T-helper 2 cell treated with Interferon-gamma antibody and Interleukin-4, amounts not matched to agents 100 ng/mL and 5 ng/mL, for 36 hours (primary cell): ENCODE data around the gene STXBP5. TPM values are rescaled to one million over a fixed set of nuclear protein-coding genes. Genes with fewer than 3 reads are reported as not detected.

ENCODE experiments used
- intact Hi-C: fragments of 100-400 bp; cut with micrococcal nuclease; formaldehyde crosslinking; loops from one replicate; pipeline ENCODE4 v1.15.1; 2023
- total RNA-seq: library from RNA; stranded (reverse); gene quantifications from 2 replicates; pipeline ENCODE4 v1.2.3, GENCODE V29; 2022

The STXBP5 gene
- total RNA-seq, 1 donor from 2014 or later = 19.6 TPM

DNA sequence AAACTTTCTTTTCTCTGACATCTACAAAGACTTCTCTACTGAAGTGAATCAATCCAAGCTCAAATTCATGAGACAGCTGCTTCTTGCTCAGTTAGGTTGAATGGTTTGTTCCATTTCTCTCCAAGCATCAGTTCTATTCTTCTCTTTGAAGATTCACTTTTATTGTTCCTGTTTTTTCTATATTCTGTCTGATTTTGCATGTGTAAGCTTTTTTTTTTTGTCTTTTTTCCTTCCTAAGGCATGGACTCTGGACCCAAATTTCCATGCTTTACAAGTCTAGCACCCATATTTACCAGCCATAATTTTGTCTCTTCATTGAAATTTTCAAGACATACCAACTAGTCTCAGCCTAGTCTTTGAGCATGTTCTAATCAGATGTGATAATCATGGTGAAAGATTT is 25.9 kb upstream of the STXBP5 start:
- intact Hi-C loops = no loop called here

- intact Hi-C loops = no loop called here
Observed at GRCh38 chr6:147179809-147180208, 24.4 kb upstream of the STXBP5 start.

DNA sequence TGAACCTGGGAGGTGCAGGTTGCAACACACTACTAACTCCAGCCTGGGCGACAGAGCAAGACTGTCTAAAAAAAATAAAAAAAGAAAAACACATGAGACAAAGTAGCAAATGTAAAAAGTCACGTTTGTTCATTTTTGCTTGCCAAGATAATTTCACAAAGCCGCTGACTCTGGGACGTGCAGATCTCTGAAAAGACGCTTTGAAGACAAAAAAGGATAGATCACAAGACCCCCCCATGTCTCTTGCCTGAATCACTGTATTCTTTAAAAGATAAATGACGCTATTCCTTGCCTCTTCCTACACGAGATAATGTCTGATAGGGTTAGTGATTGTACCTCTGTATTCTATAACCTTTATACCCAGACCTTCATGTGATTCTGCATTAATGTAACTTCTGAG is 23.3 kb upstream of the STXBP5 start:
- intact Hi-C loops = no loop called here

DNA sequence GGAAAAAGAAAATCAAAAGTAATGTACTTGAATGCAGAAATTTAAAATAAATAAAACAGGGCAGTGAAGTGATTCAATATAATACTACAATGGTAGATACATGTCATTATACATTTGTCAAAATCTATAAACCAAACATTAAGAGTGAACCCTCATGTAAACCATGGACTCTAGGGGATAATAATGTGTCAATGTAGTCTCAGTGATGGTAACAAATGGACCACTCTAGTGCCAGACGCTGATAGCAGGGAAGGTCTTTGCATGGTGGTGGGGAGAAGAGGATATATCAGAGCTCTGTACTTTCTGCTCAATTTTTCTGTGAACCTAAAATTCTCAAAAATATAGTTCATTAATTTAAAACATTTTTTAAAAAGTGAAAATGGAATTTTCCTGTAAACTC is 19.8 kb upstream of the STXBP5 start:
- intact Hi-C loops = no loop called here

- intact Hi-C loops = no loop called here
Observed at GRCh38 chr6:147185216-147185615, 19.0 kb upstream of the STXBP5 start.

- intact Hi-C loops = no loop called here
Observed at GRCh38 chr6:147190556-147190955, 13.7 kb upstream of the STXBP5 start.

- intact Hi-C loops = no loop called here
Observed at GRCh38 chr6:147192278-147192911, 11.8 kb upstream of the STXBP5 start.

GRCh38 chr6:147194652-147195411 is 9.4 kb upstream of the STXBP5 start:
- intact Hi-C loops = no loop called here

GRCh38 chr6:147195510-147195909 is 8.7 kb upstream of the STXBP5 start:
- intact Hi-C loops = no loop called here

DNA sequence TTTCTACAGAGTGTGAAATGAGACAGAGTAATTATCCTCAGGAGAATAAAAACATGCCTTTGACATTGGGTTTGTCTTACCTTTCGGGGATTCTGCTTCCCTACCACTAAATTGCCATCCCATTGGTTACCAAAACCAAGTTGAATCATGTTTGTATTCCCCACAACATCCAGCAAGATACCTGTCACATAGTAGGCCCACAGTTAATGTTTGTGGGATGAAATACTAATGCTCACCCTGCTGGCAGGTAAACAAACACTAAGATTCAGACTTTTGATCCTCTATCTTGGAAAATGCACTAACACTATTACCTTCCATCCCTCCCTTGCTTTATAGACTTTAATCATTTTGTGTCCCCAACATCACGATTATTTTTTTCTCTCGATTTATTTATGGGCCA is 8.2 kb upstream of the STXBP5 start:
- intact Hi-C loops = no loop called here

GRCh38 chr6:147200711-147201110 is 3.5 kb upstream of the STXBP5 start:
- intact Hi-C loops = loop anchor here (5.0 to 10.0 kb wide), 3 partner anchors 307 to 416 kb away; partner anchors contain the start of gene SAMD5

DNA sequence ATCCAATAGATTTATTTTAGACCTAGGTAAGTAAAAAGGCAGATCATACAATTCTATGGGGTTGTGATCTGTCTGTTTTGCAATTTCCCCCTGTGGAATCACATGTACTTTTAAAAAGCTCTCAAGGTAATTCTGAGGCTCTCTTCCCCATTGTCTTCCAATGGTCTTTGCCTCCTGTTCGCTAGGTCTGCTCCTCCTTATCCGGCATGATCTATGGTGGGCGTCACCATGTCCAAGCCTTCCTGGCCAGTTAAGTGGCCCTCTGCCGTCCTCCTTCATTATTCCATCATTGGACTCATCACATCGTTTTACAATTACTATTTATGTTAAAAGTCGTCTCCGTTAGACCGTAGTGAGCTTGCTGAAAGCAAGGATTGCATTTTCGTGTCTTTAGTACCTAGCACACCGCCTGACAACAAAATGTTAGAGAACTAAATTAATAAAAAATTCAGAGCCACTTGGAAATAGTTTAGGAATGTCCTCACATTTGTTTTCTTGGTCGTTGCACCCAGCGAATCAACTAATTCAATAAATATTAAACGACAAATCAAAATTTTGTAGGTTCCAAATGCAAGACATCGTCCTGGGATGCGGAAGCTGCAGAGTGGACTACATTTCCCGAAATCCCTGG is 2.2 kb upstream of the STXBP5 start:
- intact Hi-C loops = loop anchor here (1.0 to 10.0 kb wide), 6 partner anchors 120 to 1467 kb away; partner anchors contain the start of genes EPM2A, FBXO30 and SAMD5

GRCh38 chr6:147202516-147203310 is 1.5 kb upstream of the STXBP5 start:
- intact Hi-C loops = loop anchor here (1.0 to 10.0 kb wide), 6 partner anchors 120 to 1468 kb away; partner anchors contain the start of genes EPM2A, FBXO30 and SAMD5

- intact Hi-C loops = loop anchor here (2.0 to 10.0 kb wide), 5 partner anchors 304 to 1469 kb away; partner anchors contain the start of genes EPM2A, FBXO30 and SAMD5
Observed at GRCh38 chr6:147203311-147204059, 732 bp upstream of the STXBP5 start.

- intact Hi-C loops = loop anchor here (5.0 to 10.0 kb wide), 3 partner anchors 302 to 420 kb away; partner anchors contain the start of gene SAMD5
Observed at GRCh38 chr6:147204843-147205311, 660 bp downstream of the STXBP5 start.

DNA sequence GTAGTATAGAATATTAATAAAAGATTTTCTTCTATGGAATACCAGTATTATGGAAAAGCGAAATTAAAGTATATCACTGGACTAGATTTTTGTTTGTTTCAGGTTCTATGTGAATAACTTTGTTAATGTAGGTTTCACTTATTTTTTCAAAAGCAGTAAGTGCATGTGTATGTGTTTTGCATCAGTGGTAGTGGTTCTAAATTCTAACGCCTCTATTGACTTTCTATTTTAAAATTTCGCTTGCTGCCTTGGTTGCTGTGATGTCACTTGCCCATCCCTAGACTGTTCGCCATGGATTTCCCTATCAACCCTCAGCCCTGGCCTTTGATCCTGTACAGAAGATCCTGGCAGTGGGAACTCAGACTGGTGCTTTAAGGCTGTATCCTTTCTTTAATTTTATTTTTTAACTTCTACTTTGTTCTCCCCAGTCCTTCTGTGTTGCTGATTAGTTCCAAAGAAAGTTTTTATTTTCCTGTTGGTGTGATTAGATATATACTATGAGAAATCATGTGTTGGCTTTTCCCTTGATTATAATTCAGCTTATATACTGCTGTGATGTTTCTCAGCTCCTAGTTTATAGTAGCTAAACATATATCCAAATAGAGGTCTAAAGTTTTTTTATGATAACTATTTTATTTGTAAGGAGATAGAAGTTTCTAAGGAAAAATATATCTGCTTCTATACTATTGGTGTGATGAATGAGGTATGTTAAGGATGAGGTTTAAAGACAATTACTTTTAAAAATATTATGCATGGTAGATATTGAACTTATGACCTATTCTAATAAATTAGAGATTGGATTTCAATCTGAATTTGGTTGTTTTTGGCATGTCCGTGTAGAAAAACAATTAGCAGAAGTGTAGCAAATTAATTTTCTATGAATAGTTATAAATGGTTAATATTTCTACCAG is 1.7 kb downstream of the STXBP5 start:
- intact Hi-C loops = loop anchor here (10.0 kb wide), 1 partner anchor 421 kb away; no protein-coding TSS in a partner anchor

DNA sequence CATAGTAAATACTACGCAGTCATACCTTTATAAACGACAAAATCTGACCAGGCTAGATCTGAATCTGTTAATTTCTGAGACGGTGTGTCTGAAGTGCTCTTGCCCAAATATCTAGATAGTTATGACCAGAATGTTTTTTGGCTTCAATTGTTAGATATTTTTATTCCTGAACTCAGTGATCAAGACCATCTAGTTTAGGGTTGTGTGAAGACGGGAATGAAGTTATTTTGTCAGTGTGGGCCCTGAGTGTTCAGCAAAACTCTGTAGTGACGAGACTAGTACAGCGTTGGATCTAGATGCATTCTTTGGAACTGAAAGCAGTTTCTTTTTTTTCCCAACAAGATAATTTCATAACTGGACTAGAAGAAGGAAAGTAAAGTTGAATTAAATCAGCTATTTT is 3.1 kb downstream of the STXBP5 start:
- intact Hi-C loops = loop anchor here (10.0 kb wide), 1 partner anchor 423 kb away; no protein-coding TSS in a partner anchor

DNA sequence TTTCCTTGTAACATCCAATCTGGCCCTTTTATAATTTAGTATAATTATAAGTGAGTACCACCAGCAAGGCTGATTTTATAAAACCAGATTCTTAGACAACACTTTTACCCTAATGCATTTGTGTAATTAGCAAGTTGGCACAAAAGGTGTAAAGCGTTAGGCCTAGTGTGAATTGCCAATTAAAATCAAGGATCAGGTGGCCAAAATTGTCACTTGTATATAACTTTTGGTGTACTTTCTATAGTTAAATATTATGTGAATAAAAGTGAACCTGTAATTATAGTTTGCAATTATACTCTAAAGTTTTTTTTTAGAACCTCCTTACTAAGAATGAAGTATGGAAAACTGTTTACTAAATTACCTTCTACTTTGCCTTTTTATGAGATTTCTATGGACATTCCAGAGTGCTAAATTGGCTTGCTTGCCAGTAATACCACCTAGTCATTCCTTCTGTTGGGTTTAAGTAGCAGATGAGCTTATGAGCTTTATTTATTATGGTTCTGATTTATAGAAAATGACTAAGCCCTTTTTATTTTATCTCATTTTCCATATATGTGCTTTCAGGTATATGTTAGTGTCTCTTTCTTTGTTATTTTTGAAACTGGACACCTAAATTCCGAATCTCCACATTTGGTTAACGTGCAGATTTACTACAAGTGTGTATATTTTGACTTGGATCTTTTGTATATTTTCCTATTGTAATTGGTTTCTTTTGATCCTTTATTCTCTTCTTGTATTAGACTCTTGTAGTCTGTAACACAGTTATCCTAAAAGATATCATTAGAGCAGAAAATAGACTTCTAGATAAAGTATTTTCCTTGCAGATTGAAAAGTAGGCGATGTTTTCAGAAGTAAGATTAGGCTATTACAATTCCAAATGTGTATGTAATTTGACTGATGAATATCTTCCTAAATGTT is 3.9 kb downstream of the STXBP5 start:
- intact Hi-C loops = loop anchor here (10.0 kb wide), 1 partner anchor 423 kb away; no protein-coding TSS in a partner anchor
